Panc1 (cell line): ENCODE measurements around the gene CDHR2.

Experiments
- POLR2AphosphoS5 ChIP-seq: IDR thresholded peaks from 2 replicates; pipeline ENCODE4 v1.6.1; 2012; ENCODE audit warnings: mild to moderate bottlenecking, low read depth, low read length, moderate library complexity
- SIN3A ChIP-seq: IDR thresholded peaks from 2 replicates; pipeline ENCODE4 v1.6.1; 2012; ENCODE audit warnings: low read depth, mild to moderate bottlenecking, low read length, moderate library complexity, borderline replicate concordance; ENCODE audit not compliant: insufficient read depth
- TCF7L2 ChIP-seq: IDR thresholded peaks from 2 replicates; pipeline ENCODE4 v1.6.1; 2011; ENCODE audit warnings: mild to moderate bottlenecking, low read depth, low read length, inconsistent platforms
- TF ChIP-seq, protein P1 (sequence below): fragments of 450-650 bp; IDR thresholded peaks from 2 replicates; pipeline ENCODE4 v1.5.1; 2017; ENCODE audit warnings: mild to moderate bottlenecking
- TF ChIP-seq, protein P2 (sequence below), 2 experiments: IDR thresholded peaks; 2 replicates each; pipeline ENCODE4 v1.6.1; 2011 to 2012; ENCODE audit warnings: low read depth in 2 of 2, control low read depth in 1 of 2, low read length in 1 of 2, mild to moderate bottlenecking in 1 of 2, moderate library complexity in 1 of 2; ENCODE audit not compliant: insufficient read depth in 1 of 2

DNA sequence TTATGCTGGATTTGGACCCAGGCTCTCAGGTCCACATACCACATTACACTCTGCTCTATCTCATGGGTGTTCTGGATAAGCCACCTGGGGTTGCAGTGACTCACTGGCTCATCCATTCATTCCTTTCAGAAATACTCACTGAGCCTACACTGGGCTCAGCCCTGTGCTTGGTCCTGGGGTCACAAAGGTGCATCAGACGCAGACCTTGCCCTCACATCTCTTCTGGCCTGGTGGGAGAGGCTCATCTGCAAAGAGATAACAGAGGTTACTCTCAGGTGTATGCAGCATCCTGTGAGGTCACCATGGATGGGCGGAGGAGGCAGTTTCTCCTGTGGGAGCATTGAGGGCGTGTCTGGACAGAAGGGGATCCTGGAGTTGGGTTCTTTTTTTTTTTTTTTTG is 12.1 kb downstream of the CDHR2 start:
- TF ChIP-seq, protein P1, sequence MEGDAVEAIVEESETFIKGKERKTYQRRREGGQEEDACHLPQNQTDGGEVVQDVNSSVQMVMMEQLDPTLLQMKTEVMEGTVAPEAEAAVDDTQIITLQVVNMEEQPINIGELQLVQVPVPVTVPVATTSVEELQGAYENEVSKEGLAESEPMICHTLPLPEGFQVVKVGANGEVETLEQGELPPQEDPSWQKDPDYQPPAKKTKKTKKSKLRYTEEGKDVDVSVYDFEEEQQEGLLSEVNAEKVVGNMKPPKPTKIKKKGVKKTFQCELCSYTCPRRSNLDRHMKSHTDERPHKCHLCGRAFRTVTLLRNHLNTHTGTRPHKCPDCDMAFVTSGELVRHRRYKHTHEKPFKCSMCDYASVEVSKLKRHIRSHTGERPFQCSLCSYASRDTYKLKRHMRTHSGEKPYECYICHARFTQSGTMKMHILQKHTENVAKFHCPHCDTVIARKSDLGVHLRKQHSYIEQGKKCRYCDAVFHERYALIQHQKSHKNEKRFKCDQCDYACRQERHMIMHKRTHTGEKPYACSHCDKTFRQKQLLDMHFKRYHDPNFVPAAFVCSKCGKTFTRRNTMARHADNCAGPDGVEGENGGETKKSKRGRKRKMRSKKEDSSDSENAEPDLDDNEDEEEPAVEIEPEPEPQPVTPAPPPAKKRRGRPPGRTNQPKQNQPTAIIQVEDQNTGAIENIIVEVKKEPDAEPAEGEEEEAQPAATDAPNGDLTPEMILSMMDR, result no peak
- TF ChIP-seq POLR2AphosphoS5 (no peak), SIN3A (no peak), TCF7L2 (no peak)
- TF ChIP-seq, protein P2, sequence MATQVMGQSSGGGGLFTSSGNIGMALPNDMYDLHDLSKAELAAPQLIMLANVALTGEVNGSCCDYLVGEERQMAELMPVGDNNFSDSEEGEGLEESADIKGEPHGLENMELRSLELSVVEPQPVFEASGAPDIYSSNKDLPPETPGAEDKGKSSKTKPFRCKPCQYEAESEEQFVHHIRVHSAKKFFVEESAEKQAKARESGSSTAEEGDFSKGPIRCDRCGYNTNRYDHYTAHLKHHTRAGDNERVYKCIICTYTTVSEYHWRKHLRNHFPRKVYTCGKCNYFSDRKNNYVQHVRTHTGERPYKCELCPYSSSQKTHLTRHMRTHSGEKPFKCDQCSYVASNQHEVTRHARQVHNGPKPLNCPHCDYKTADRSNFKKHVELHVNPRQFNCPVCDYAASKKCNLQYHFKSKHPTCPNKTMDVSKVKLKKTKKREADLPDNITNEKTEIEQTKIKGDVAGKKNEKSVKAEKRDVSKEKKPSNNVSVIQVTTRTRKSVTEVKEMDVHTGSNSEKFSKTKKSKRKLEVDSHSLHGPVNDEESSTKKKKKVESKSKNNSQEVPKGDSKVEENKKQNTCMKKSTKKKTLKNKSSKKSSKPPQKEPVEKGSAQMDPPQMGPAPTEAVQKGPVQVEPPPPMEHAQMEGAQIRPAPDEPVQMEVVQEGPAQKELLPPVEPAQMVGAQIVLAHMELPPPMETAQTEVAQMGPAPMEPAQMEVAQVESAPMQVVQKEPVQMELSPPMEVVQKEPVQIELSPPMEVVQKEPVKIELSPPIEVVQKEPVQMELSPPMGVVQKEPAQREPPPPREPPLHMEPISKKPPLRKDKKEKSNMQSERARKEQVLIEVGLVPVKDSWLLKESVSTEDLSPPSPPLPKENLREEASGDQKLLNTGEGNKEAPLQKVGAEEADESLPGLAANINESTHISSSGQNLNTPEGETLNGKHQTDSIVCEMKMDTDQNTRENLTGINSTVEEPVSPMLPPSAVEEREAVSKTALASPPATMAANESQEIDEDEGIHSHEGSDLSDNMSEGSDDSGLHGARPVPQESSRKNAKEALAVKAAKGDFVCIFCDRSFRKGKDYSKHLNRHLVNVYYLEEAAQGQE (IDR thresholded peaks at IDR 0.05; ENCODE audit: insufficient read depth in 1 of 2, low read depth in 2 of 2, low read length in 1 of 2), result no peak
